ENCODE results near the gene CDK6. TPM values are rescaled to one million over a fixed set of nuclear protein-coding genes. Genes with fewer than 3 reads are reported as not detected.
A peak's percentile ranks its signal among the peaks of the same experiment; 100 is the strongest.

CDK6 gene
- total RNA-seq, 3 donors from 2014 or later (not counting 1 experiment from before 2014, with no cell fraction given) = 41.1 to 46.3 (median 45.1) TPM

DNA sequence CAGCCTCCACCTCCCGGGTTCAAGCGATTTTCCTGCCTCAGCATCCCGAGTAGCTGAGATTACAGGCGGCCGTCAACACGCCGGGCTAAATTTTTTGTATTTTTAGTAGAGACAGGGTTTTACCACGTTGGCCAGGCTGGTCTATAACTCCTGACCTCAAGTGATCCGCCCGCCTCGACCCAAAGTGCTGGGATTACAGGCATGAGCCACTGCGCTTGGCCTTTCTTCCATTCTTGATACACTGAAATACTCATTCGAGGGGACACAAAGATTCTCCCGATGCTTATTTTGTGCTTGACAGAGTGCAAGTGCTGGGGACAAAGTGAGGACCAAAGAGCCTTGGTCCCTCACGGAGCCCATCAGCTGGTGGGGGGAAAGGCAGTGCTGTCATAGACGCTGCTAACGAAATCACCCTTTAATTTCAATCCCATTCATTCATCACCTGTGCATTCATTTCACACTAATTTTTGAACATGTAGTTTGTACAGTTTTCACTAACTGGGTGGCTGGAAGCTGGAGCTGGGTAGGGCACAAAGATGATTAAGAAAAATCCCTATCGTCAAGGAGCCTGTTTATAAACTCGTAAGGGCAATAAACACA lies 245.6 kb downstream of the CDK6 start:
- Mint-ChIP-seq H3K9me3 (no peaks in the 10 kb centered on the region), H3K4me3 (peak overlapping the region; percentile 97), H3K4me1 (peaks cover 34 to 36% of the 10 kb centered on the region in 2 donors), H3K27me3 (ENCODE audit: low read depth in 2 of 2) (peaks cover 0 to 10% of the 10 kb centered on the region in 2 donors), H3K27ac (peak overlapping the region; percentile 95), H3K36me3 (no peaks in the 10 kb centered on the region)
- intact Hi-C loops (cut with micrococcal nuclease) = loop anchor here (1.0 kb wide), 1 partner anchor 63 kb away; the partner anchor contains the start of genes PEX1 and RBM48
- Histone ChIP-seq H3K36me3 (ENCODE audit: control insufficient read depth, insufficient read depth, low read length) (no peaks in the 10 kb centered on the region), H3K9me3 (ENCODE audit: control insufficient read depth, insufficient read depth, low read length) (no peaks in the 10 kb centered on the region), H3K4me3 (ENCODE audit: low read length) (peak overlapping the region; percentile 93), H3K4me1 (ENCODE audit: control insufficient read depth, insufficient read depth, low read length) (peaks cover 27% of the 10 kb centered on the region), H3K27me3 (ENCODE audit: control insufficient read depth, insufficient read depth, low read length) (no peaks in the 10 kb centered on the region), H3K27ac (ENCODE audit: low read length) (no peak overlapping the region)
- no peak for TF ChIP-seq CTCF (IDR thresholded peaks at IDR 0.05)
- 45% methylated on average over 17 of the region's 19 CpGs for WGBS (ENCODE audit: insufficient coverage)
- no peak for ATAC-seq
- DNase-seq = no peak

DNA sequence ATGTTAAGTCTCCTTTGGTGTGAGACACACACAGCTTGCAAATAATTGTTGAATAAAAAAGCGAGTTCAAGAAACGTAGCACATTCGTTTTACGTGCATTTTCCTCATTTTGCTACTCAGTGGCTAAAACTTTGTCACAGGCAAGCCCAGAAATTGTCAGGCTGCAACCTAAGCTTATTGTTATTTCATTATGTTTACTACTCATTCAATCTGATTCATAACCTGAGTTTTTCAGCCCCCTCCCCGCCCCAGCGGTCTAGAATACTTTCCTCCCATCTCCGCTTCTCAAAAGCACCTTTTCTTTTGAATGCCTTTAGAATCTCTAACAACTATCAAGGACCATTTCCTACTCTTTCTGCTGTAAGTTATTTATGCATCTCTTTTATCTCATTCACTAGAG lies 247.3 kb downstream of the CDK6 start:
- TF ChIP-seq CTCF (IDR thresholded peaks at IDR 0.05) = no peak
- H3K4me3 ChIP-seq (ENCODE audit: low read length) = peak overlapping the region; percentile 93
- Mint-ChIP-seq H3K4me3 (peak overlapping the region; percentile 97), H3K27me3 (ENCODE audit: low read depth in 2 of 2) (peaks cover 0 to 10% of the 10 kb centered on the region in 2 donors), H3K4me1 (peaks cover 46 to 48% of the 10 kb centered on the region in 2 donors), H3K27ac (peak overlapping the region; percentile 95), H3K9me3 (no peaks in the 10 kb centered on the region), H3K36me3 (no peaks in the 10 kb centered on the region)
- peaks cover 31% of the 10 kb centered on the region for H3K4me1 ChIP-seq (ENCODE audit: control insufficient read depth, insufficient read depth, low read length)
- intact Hi-C loops (cut with micrococcal nuclease) = no loop called here
- DNase-seq = no peak
- H3K9me3 ChIP-seq (ENCODE audit: control insufficient read depth, insufficient read depth, low read length) = no peaks in the 10 kb centered on the region
- no peak for ATAC-seq
- no peaks in the 10 kb centered on the region for H3K27me3 ChIP-seq (ENCODE audit: control insufficient read depth, insufficient read depth, low read length)
- H3K27ac ChIP-seq (ENCODE audit: low read length) = peak overlapping the region; percentile 90
- no peaks in the 10 kb centered on the region for H3K36me3 ChIP-seq (ENCODE audit: control insufficient read depth, insufficient read depth, low read length)
- WGBS (ENCODE audit: insufficient coverage) = 57% methylated on average over 7 of the region's 7 CpGs

- Mint-ChIP-seq H3K4me1 (peaks cover 46 to 48% of the 10 kb centered on the region in 2 donors), H3K9me3 (no peaks in the 10 kb centered on the region), H3K27ac (peak overlapping the region; percentile 95), H3K4me3 (peak overlapping the region; percentile 80), H3K36me3 (no peaks in the 10 kb centered on the region), H3K27me3 (ENCODE audit: low read depth in 2 of 2) (peaks cover 0 to 10% of the 10 kb centered on the region in 2 donors)
- H3K27me3 ChIP-seq (ENCODE audit: control insufficient read depth, insufficient read depth, low read length) = no peaks in the 10 kb centered on the region
- ATAC-seq (no peak), DNase-seq (no peak)
- intact Hi-C loops (cut with micrococcal nuclease) = no loop called here
- H3K9me3 ChIP-seq (ENCODE audit: control insufficient read depth, insufficient read depth, low read length) = no peaks in the 10 kb centered on the region
- H3K4me1 ChIP-seq (ENCODE audit: control insufficient read depth, insufficient read depth, low read length) = peaks cover 31% of the 10 kb centered on the region
- H3K4me3 ChIP-seq (ENCODE audit: low read length) = no peak overlapping the region
- H3K36me3 ChIP-seq (ENCODE audit: control insufficient read depth, insufficient read depth, low read length) = no peaks in the 10 kb centered on the region
- no peak overlapping the region for H3K27ac ChIP-seq (ENCODE audit: low read length)
- 87% methylated on average over 9 of the region's 9 CpGs for WGBS (ENCODE audit: insufficient coverage)
- no peak for TF ChIP-seq CTCF (IDR thresholded peaks at IDR 0.05)
Measured at GRCh38 chr7:92588561-92588960, 247.8 kb downstream of the CDK6 start.

DNA sequence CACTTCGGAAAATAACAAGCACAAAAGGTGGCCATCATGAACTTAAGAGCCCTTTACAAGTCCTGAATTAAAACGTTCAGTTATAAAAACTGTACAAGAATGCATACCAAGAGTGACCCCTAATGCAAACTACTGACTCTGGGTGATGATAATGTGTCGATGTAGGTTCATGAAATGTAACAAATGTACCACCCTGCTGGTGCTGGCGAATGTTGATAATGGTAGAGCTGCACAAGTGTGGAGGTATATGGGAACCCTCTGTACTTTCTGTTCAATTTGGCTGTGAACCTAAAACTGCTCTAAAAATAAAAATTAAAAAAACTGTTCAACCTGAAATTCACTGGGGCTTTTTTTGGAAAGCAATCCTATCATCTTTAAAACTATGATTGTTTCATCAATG lies 249.5 kb downstream of the CDK6 start:
- H3K9me3 ChIP-seq (ENCODE audit: control insufficient read depth, insufficient read depth, low read length) = no peaks in the 10 kb centered on the region
- intact Hi-C loops (cut with micrococcal nuclease) = no loop called here
- H3K27ac ChIP-seq (ENCODE audit: low read length) = no peak overlapping the region
- Mint-ChIP-seq H3K36me3 (no peaks in the 10 kb centered on the region), H3K4me3 (no peak overlapping the region), H3K9me3 (no peaks in the 10 kb centered on the region), H3K4me1 (peaks cover 54 to 58% of the 10 kb centered on the region in 2 donors), H3K27ac (peak overlapping the region; percentile 51 to 64), H3K27me3 (ENCODE audit: low read depth in 2 of 2) (peaks cover 0 to 3% of the 10 kb centered on the region in 2 donors)
- no peaks in the 10 kb centered on the region for H3K36me3 ChIP-seq (ENCODE audit: control insufficient read depth, insufficient read depth, low read length)
- DNase-seq (no peak), ATAC-seq (no peak)
- no peak overlapping the region for H3K4me3 ChIP-seq (ENCODE audit: low read length)
- H3K27me3 ChIP-seq (ENCODE audit: control insufficient read depth, insufficient read depth, low read length) = no peaks in the 10 kb centered on the region
- H3K4me1 ChIP-seq (ENCODE audit: control insufficient read depth, insufficient read depth, low read length) = peaks cover 31% of the 10 kb centered on the region
- no peak for TF ChIP-seq CTCF (IDR thresholded peaks at IDR 0.05)
- WGBS (ENCODE audit: insufficient coverage) = 71% methylated on average over 2 of the region's 4 CpGs
